Measurements from ENCODE around the gene XNDC1N.

XNDC1N gene

DNA sequence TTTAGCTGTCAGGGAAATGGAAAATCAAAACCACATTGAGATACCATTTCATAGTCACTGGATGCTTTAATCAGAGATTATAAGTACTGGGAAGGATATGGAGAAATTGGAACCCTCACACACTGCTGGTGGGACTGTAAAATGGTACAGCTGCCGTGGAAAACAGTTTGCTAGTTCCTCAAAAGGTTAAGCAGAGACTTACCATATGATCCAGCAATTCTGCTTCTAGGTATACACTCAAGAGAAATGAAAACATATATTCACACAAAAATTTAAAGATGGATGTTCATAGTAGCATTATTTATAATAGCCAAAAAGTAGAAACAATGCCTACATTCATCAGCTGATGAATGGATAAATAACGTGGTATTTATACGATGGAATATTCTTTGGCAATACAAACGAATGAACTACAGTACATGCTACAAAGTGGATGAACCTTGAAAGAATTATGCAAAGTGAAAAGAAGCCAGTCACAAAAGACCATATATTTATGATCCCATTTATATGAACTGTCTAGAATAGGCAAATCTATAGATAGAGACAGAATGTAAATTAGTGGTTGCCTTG is 23.4 kb upstream of the XNDC1N start:
- peaks cover 19% of the 10 kb centered on the region for H3K4me1 ChIP-seq (ENCODE audit: insufficient read depth, low read length, severe bottlenecking)
- peaks cover 19% of the 10 kb centered on the region for H3K79me2 ChIP-seq (ENCODE audit: insufficient read depth, low read length)
- H3K27ac ChIP-seq (ENCODE audit: low read depth, low read length, poor library complexity, severe bottlenecking): no peak overlapping the region
- no peaks in the 10 kb centered on the region for H3F3A ChIP-seq (ENCODE audit: insufficient read depth, low read length)
- no peaks in the 10 kb centered on the region for H3K36me3 ChIP-seq (ENCODE audit: insufficient read depth, low read length)
- H3K9ac ChIP-seq (ENCODE audit: low read length): no peak overlapping the region
- no peaks in the 10 kb centered on the region for H3K27me3 ChIP-seq (ENCODE audit: insufficient read depth, low read length)
- H4K20me1 ChIP-seq (ENCODE audit: insufficient read depth, low read length): no peaks in the 10 kb centered on the region
- no peak for TF ChIP-seq EZH2 (IDR thresholded peaks at IDR 0.05; ENCODE audit: borderline replicate concordance, low read length)
- TF ChIP-seq, protein P1, sequence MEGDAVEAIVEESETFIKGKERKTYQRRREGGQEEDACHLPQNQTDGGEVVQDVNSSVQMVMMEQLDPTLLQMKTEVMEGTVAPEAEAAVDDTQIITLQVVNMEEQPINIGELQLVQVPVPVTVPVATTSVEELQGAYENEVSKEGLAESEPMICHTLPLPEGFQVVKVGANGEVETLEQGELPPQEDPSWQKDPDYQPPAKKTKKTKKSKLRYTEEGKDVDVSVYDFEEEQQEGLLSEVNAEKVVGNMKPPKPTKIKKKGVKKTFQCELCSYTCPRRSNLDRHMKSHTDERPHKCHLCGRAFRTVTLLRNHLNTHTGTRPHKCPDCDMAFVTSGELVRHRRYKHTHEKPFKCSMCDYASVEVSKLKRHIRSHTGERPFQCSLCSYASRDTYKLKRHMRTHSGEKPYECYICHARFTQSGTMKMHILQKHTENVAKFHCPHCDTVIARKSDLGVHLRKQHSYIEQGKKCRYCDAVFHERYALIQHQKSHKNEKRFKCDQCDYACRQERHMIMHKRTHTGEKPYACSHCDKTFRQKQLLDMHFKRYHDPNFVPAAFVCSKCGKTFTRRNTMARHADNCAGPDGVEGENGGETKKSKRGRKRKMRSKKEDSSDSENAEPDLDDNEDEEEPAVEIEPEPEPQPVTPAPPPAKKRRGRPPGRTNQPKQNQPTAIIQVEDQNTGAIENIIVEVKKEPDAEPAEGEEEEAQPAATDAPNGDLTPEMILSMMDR (IDR thresholded peaks at IDR 0.05; ENCODE audit: low read length): no peak
- H2AFZ ChIP-seq (ENCODE audit: low read length): no peak overlapping the region
- H3K9me3 ChIP-seq (ENCODE audit: low read length): no peaks in the 10 kb centered on the region
- no peaks in the 10 kb centered on the region for H3K9me2 ChIP-seq (ENCODE audit: low read depth, low read length)
- H3K4me3 ChIP-seq (ENCODE audit: low read depth, low read length, poor library complexity, severe bottlenecking): no peak overlapping the region
- no peak overlapping the region for H3K4me2 ChIP-seq (ENCODE audit: low read length)

GRCh38 chr11:71949034-71949433 is 20.6 kb upstream of the XNDC1N start:
- H3K9me2 ChIP-seq (ENCODE audit: low read depth, low read length): no peaks in the 10 kb centered on the region
- H3K27ac ChIP-seq (ENCODE audit: low read depth, low read length, poor library complexity, severe bottlenecking): no peak overlapping the region
- H3F3A ChIP-seq (ENCODE audit: insufficient read depth, low read length): no peaks in the 10 kb centered on the region
- H3K4me1 ChIP-seq (ENCODE audit: insufficient read depth, low read length, severe bottlenecking): peaks cover 22% of the 10 kb centered on the region
- no peak overlapping the region for H3K4me3 ChIP-seq (ENCODE audit: low read depth, low read length, poor library complexity, severe bottlenecking)
- H3K27me3 ChIP-seq (ENCODE audit: insufficient read depth, low read length): no peaks in the 10 kb centered on the region
- no peak overlapping the region for H2AFZ ChIP-seq (ENCODE audit: low read length)
- H3K36me3 ChIP-seq (ENCODE audit: insufficient read depth, low read length): peaks cover 4% of the 10 kb centered on the region; the same call in 1 of the 2 replicates
- peaks cover 18% of the 10 kb centered on the region for H3K79me2 ChIP-seq (ENCODE audit: insufficient read depth, low read length)
- no peak overlapping the region for H3K9ac ChIP-seq (ENCODE audit: low read length)
- no peaks in the 10 kb centered on the region for H3K9me3 ChIP-seq (ENCODE audit: low read length)
- no peak overlapping the region for H3K4me2 ChIP-seq (ENCODE audit: low read length)
- no peaks in the 10 kb centered on the region for H4K20me1 ChIP-seq (ENCODE audit: insufficient read depth, low read length)
- no peak for TF ChIP-seq EZH2 (IDR thresholded peaks at IDR 0.05; ENCODE audit: borderline replicate concordance, low read length)
- TF ChIP-seq, protein P1 (IDR thresholded peaks at IDR 0.05; ENCODE audit: low read length): no peak

- Histone ChIP-seq H3K4me1 (ENCODE audit: insufficient read depth, low read length, severe bottlenecking) (peaks cover 27% of the 10 kb centered on the region), H3K4me2 (ENCODE audit: low read length) (no peak overlapping the region), H3K4me3 (ENCODE audit: low read depth, low read length, poor library complexity, severe bottlenecking) (no peak overlapping the region), H2AFZ (ENCODE audit: low read length) (no peak overlapping the region), H3K27ac (ENCODE audit: low read depth, low read length, poor library complexity, severe bottlenecking) (no peak overlapping the region), H3K9ac (ENCODE audit: low read length) (no peak overlapping the region), H4K20me1 (ENCODE audit: insufficient read depth, low read length) (no peaks in the 10 kb centered on the region), H3K27me3 (ENCODE audit: insufficient read depth, low read length) (no peaks in the 10 kb centered on the region), H3F3A (ENCODE audit: insufficient read depth, low read length) (no peaks in the 10 kb centered on the region), H3K36me3 (ENCODE audit: insufficient read depth, low read length) (peaks cover 4% of the 10 kb centered on the region; the same call in 1 of the 2 replicates), H3K79me2 (ENCODE audit: insufficient read depth, low read length) (peaks cover 22% of the 10 kb centered on the region), H3K9me2 (ENCODE audit: low read depth, low read length) (no peaks in the 10 kb centered on the region), H3K9me3 (ENCODE audit: low read length) (no peaks in the 10 kb centered on the region)
- TF ChIP-seq, protein P1 (IDR thresholded peaks at IDR 0.05; ENCODE audit: low read length): no peak
- no peak for TF ChIP-seq EZH2 (IDR thresholded peaks at IDR 0.05; ENCODE audit: borderline replicate concordance, low read length)
Observed at GRCh38 chr11:71948314-71949027, 20.1 kb upstream of the XNDC1N start.

Data from OCI-LY1 (cell line).